Measurements from ENCODE around the gene SBF2. TPM values are rescaled to one million over a fixed set of nuclear protein-coding genes. Genes with fewer than 3 reads are reported as not detected.
"Not testable (repeated sequence)": the region's sequence is repeated elsewhere in the genome, so short reads cannot be mapped to it uniquely, and the experiment has no call there.

The SBF2 gene
- total RNA-seq, 3 donors from 2014 or later (not counting 1 experiment from before 2014, with no cell fraction given), result 25.2 to 26.9 (median 26.3) TPM

- Mint-ChIP-seq H3K27me3 (ENCODE audit: low read depth in 2 of 2) (no peaks in the 10 kb centered on the region), H3K36me3 (no peaks in the 10 kb centered on the region), H3K9me3 (no peaks in the 10 kb centered on the region), H3K4me3 (no peak overlapping the region), H3K27ac (no peak overlapping the region), H3K4me1 (peaks cover 4 to 5% of the 10 kb centered on the region in 2 donors)
- TF ChIP-seq CTCF (IDR thresholded peaks at IDR 0.05), result no peak
- intact Hi-C loops (cut with micrococcal nuclease), result no loop called here
- DNase-seq, result no peak
- WGBS (ENCODE audit: insufficient coverage), result 100% methylated on average over 1 of the region's 3 CpGs
- Histone ChIP-seq H3K4me1 (ENCODE audit: control insufficient read depth, insufficient read depth, low read length) (no peaks in the 10 kb centered on the region), H3K36me3 (ENCODE audit: control insufficient read depth, insufficient read depth, low read length) (no peaks in the 10 kb centered on the region), H3K27ac (ENCODE audit: low read length) (no peak overlapping the region), H3K27me3 (ENCODE audit: control insufficient read depth, insufficient read depth, low read length) (peaks cover 2% of the 10 kb centered on the region), H3K9me3 (ENCODE audit: control insufficient read depth, insufficient read depth, low read length) (no peaks in the 10 kb centered on the region), H3K4me3 (ENCODE audit: low read length) (no peak overlapping the region)
- no peak for ATAC-seq
Measured at GRCh38 chr11:10267821-10268220, 26.2 kb downstream of the SBF2 start.

GRCh38 chr11:10265936-10266335 is 28.1 kb downstream of the SBF2 start:
- ATAC-seq (no peak), DNase-seq (no peak)
- no peak for TF ChIP-seq CTCF (IDR thresholded peaks at IDR 0.05)
- Histone ChIP-seq H3K4me3 (ENCODE audit: low read length) (no peak overlapping the region), H3K27ac (ENCODE audit: low read length) (no peak overlapping the region), H3K9me3 (ENCODE audit: control insufficient read depth, insufficient read depth, low read length) (no peaks in the 10 kb centered on the region), H3K27me3 (ENCODE audit: control insufficient read depth, insufficient read depth, low read length) (peaks cover 2% of the 10 kb centered on the region), H3K36me3 (ENCODE audit: control insufficient read depth, insufficient read depth, low read length) (no peaks in the 10 kb centered on the region), H3K4me1 (ENCODE audit: control insufficient read depth, insufficient read depth, low read length) (no peaks in the 10 kb centered on the region)
- no peaks in the 10 kb centered on the region for H3K9me3 Mint-ChIP-seq
- no peak overlapping the region for H3K27ac Mint-ChIP-seq
- H3K4me1 Mint-ChIP-seq, result peaks cover 4 to 5% of the 10 kb centered on the region in 2 donors
- H3K36me3 Mint-ChIP-seq, result no peaks in the 10 kb centered on the region
- WGBS (ENCODE audit: insufficient coverage), result 100% methylated on average over 3 of the region's 3 CpGs
- H3K4me3 Mint-ChIP-seq, result no peak overlapping the region
- intact Hi-C loops (cut with micrococcal nuclease), result no loop called here
- H3K27me3 Mint-ChIP-seq (ENCODE audit: low read depth in 2 of 2), result no peaks in the 10 kb centered on the region

GRCh38 chr11:10264716-10265115 is 29.3 kb downstream of the SBF2 start:
- H3K36me3 ChIP-seq (ENCODE audit: control insufficient read depth, insufficient read depth, low read length); H3K36me3 Mint-ChIP-seq; H3K27me3 ChIP-seq (ENCODE audit: control insufficient read depth, insufficient read depth, low read length); DNase-seq; intact Hi-C loops (cut with micrococcal nuclease); H3K4me3 Mint-ChIP-seq; H3K9me3 ChIP-seq (ENCODE audit: control insufficient read depth, insufficient read depth, low read length); H3K27ac ChIP-seq (ENCODE audit: low read length); H3K9me3 Mint-ChIP-seq; ATAC-seq; H3K4me1 ChIP-seq (ENCODE audit: control insufficient read depth, insufficient read depth, low read length); H3K4me1 Mint-ChIP-seq; H3K27ac Mint-ChIP-seq; H3K4me3 ChIP-seq (ENCODE audit: low read length); H3K27me3 Mint-ChIP-seq (ENCODE audit: low read depth in 2 of 2): not testable (repeated sequence)
- WGBS (ENCODE audit: insufficient coverage), result no CpG with 5 or more reads among the region's 3 CpGs

- no peaks in the 10 kb centered on the region for H3K9me3 Mint-ChIP-seq
- no peak for TF ChIP-seq CTCF (IDR thresholded peaks at IDR 0.05)
- Histone ChIP-seq H3K4me1 (ENCODE audit: control insufficient read depth, insufficient read depth, low read length) (no peaks in the 10 kb centered on the region), H3K4me3 (ENCODE audit: low read length) (no peak overlapping the region), H3K27ac (ENCODE audit: low read length) (no peak overlapping the region), H3K9me3 (ENCODE audit: control insufficient read depth, insufficient read depth, low read length) (no peaks in the 10 kb centered on the region), H3K36me3 (ENCODE audit: control insufficient read depth, insufficient read depth, low read length) (no peaks in the 10 kb centered on the region), H3K27me3 (ENCODE audit: control insufficient read depth, insufficient read depth, low read length) (peaks cover 2% of the 10 kb centered on the region)
- ATAC-seq (no peak), DNase-seq (no peak)
- H3K27me3 Mint-ChIP-seq (ENCODE audit: low read depth in 2 of 2), result no peaks in the 10 kb centered on the region
- H3K4me3 Mint-ChIP-seq, result no peak overlapping the region
- intact Hi-C loops (cut with micrococcal nuclease), result no loop called here
- no peak overlapping the region for H3K27ac Mint-ChIP-seq
- H3K4me1 Mint-ChIP-seq, result peaks cover 1 to 5% of the 10 kb centered on the region in 2 donors
- no peaks in the 10 kb centered on the region for H3K36me3 Mint-ChIP-seq
Measured at GRCh38 chr11:10263929-10264328, 30.1 kb downstream of the SBF2 start.

All from natural killer cell (primary cell).